NCI-H2029 (cell line): ENCODE data around the gene SMIM28.
A peak's percentile ranks its signal among the peaks of the same experiment; 100 is the strongest.
"Not testable (repeated sequence)": the region's sequence is repeated elsewhere in the genome, so short reads cannot be mapped to it uniquely, and the experiment has no call there.

Source experiments
- DNase-seq: peaks from one replicate; lab custom pipeline; 2025; lab: John Stamatoyannopoulos, UW

The SMIM28 gene

DNA sequence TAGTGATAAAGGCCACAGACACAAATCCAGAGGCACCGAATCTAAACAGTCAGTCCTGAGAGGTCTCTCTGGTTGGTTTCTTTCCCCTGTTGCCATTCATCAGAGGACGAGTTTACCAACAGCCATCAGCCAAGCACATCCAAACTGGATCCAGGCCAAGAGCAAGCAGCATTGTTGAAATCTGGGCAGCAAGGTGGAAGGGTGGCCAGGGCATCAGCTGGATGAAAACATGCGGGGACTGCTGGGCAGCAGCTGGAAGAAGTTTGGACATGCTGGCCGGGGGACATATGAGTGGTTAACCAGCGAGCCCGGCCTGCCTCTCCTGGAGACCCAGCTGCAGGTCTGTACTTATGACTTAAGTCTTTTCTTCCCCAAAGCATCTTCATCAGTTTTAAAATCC, at the start of gene SMIM28:
TSS of gene SMIM28 (plus strand) at position 62 of the 400 bp plus-strand sequence. CDS start at position 230, 168 bp downstream.
- DNase-seq: peak; percentile 10

DNA sequence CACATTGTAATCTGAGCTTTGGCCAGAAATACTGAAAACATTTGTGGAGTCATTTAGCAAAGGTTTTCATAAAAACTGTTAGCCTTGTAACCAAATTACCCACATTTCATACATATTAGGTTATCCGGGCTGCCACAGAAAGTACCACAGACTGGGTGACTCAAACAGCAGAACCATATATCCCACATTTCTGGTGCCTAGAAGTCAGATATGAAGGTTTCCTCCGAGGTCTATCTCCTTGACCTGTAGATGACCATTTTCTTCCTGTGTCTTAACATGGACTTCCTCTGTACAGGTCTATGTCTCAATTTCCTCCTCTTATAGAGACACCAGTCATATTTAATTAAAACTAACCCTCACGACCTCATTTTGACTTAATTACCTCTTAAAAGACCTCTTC, 49.5 kb upstream of the SMIM28 start:
- no peak for DNase-seq

DNA sequence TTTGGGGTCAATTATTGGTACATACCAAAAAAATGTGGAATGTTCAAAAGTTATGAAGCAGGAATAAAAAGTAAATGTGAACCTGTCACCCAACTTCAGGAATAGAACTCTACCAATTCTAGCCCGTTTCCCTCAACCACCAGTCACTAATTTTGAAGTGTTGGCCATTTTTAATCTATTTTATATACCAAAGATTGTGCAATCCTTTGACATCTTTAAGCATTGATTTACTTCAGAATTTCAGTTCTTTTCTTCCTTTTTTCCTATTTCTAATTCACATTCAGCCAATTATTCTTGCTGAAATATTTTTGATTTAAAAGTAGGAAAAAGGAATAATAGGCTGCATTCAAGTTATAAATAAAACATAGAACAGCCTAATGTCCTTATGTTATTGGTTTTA, 46.9 kb upstream of the SMIM28 start:
- no peak for DNase-seq

DNA sequence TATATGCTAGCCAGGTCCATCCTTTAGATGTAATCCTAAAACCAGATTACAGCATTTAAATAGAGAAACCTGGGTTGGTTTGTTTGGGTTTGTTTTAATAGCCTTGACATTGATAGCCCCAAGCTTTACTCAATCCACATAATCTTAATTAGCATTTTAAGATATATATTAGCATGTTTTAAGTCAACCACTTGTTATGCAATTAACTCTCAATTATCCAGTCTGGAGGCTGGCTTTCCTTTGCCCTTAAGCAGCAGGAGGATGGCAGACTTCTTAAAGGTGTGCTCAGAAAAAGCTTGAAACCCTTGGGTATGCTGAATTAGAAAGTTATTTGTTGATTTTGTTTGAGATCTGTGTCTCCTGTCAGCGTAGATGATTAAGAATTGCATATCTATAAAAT, 46.3 kb upstream of the SMIM28 start:
- DNase-seq: no peak

DNA sequence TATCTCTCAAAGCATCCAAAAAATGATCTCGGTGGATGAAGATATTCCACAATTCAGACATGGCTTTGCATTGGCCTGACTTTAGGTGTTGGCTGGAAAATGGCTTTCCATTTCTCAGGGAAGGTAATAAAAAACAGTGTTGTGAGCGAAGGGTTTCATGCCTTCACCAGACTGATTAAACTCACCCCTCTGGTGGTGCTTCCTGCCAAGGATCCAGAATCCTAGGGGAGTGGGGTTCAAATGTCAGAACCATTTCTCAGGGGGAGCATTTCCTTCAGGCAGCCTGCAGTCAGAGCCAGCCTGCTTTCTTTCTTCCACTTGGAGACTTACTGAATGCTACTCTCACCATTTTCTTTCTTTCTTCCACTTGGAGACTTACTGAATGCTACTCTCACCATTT, 45.7 kb upstream of the SMIM28 start:
- DNase-seq: no peak

DNA sequence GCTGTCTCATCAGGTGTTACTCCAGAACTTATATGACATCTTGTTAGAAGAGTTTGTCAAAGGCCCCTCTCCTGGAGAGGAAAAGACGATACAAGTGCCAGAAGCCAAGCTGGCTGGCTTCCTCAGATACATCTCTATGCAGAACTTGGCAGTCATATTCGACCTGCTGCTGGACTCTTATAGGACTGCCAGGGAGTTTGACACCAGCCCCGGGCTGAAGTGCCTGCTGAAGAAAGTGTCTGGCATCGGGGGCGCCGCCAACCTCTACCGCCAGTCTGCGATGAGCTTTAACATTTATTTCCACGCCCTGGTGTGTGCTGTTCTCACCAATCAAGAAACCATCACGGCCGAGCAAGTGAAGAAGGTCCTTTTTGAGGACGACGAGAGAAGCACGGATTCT, 43.7 kb upstream of the SMIM28 start:
- DNase-seq: no peak

DNA sequence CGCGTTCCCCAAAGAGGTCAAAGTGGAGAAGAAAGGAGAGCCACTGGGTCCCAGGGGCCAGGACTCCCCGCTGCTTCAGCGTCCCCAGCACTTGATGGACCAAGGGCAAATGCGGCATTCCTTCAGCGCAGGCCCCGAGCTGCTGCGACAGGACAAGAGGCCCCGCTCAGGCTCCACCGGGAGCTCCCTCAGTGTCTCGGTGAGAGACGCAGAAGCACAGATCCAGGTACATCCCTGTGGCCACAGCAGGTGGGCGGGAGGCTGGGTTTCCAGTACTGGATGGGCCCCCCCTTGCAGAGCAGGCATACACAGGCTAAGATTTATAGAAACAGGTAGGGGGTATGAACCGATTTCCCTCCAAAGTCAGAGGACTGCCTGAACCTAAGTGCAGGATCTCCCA, 42.7 kb upstream of the SMIM28 start:
- no peak for DNase-seq

DNA sequence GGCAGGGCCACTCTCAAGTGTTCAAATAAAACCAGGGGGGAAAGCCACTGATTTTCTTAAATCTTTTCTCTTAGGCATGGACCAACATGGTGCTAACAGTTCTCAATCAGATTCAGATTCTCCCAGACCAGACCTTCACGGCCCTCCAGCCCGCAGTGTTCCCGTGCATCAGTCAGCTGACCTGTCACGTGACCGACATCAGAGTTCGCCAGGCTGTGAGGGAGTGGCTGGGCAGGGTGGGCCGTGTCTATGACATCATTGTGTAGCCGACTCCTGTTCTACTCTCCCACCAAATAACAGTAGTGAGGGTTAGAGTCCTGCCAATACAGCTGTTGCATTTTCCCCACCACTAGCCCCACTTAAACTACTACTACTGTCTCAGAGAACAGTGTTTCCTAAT, 41.5 kb upstream of the SMIM28 start:
- DNase-seq: no peak

DNA sequence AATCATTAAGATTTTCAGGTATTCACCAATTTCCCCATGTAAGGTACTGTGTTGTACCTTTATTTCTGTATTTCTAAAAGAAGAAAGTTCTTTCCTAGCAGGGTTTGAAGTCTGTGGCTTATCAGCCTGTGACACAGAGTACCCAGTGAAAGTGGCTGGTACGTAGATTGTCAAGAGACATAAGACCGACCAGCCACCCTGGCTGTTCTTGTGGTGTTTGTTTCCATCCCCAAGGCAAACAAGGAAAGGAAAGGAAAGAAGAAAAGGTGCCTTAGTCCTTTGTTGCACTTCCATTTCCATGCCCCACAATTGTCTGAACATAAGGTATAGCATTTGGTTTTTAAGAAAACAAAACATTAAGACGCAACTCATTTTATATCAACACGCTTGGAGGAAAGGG, 40.6 kb upstream of the SMIM28 start:
- no peak for DNase-seq

DNA sequence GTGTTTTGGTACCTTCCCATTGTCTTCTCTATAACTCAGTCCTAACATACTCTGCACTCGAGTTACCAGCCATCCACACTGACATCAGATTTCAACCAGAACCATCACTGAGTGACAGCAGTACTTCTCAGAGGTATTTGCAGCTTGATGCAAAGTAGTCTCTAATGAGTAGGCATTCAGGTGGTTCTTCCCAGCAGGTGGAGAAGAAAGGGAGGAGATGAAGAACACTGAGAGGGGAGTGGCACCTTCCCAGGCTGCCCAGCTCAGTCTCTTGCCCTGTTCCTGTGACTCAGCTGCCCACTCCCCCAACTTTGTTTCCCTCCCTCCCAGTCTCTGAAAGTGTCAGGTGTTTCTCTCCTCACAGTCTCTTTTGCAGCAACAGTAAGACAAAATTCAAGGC, 38.7 kb upstream of the SMIM28 start:
- DNase-seq: no peak

DNA sequence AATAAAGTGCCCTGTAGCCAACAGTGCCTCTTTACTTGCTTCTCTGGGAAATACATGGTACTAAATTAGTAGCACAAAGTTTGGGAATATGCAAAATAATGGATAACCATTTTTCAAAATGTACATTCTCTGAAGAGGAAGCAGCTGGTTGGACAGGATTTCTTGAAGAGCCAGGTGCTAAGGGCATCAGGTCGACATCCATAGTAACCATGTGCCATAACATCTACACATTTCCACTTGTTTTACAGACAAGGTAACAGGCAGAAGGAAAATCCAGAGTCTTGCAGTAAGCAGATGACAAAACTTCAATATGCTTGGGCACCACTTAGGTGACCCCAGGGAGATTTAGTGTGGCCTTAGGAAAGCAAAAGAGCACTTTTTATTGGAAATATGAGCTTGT, 36.5 kb upstream of the SMIM28 start:
- no peak for DNase-seq

DNA sequence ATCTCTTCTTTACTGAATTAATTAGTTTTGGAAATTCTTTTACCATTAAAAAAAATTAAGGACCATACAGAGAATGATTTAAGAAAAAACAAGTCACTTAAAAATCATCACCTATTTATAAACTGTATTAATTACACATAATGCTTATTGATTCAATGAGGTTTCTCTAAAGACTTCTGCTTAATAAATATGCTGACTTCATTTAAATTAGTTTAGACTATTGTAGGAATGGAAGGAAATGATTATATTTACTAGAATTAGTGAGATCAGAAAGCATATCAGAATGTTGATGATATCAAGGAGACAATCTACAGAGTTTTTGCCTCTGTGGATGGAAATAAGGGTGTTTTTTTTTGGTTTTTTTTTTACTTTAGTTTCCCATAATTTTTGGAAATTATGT, 34.6 kb upstream of the SMIM28 start:
- DNase-seq: no peak

DNA sequence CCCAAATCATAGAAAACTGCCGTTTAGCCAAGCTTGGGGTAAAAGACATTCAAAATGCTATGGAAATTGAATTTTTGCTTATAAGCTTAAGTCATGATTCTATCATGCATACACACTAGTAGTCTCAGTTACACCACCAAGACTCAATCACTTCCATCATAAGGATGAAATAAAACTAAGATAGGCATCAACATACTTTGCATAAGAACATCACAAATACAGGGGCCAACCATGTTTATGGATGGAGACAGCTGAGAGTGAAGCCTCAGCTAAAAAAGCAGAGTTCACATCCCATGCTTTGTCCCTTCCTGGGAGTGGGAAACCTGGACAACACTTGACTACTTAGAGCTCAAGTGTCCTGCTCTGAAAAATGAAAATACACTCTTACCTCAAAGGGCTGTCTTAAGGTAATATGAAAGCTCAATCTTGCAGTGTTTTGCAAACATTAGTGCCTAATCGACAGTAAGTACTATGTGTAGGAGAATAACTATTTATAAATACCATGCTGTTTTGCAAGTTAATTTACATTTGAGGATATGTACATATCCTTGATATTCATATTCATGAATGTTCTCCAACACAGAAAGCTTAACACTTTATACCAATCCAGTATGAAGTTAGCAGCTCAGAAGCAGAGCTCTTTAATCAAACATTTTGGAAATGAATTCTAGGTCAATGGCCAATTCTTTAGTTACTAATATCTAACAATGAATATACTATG, 32.0 kb upstream of the SMIM28 start:
- DNase-seq: no peak

DNA sequence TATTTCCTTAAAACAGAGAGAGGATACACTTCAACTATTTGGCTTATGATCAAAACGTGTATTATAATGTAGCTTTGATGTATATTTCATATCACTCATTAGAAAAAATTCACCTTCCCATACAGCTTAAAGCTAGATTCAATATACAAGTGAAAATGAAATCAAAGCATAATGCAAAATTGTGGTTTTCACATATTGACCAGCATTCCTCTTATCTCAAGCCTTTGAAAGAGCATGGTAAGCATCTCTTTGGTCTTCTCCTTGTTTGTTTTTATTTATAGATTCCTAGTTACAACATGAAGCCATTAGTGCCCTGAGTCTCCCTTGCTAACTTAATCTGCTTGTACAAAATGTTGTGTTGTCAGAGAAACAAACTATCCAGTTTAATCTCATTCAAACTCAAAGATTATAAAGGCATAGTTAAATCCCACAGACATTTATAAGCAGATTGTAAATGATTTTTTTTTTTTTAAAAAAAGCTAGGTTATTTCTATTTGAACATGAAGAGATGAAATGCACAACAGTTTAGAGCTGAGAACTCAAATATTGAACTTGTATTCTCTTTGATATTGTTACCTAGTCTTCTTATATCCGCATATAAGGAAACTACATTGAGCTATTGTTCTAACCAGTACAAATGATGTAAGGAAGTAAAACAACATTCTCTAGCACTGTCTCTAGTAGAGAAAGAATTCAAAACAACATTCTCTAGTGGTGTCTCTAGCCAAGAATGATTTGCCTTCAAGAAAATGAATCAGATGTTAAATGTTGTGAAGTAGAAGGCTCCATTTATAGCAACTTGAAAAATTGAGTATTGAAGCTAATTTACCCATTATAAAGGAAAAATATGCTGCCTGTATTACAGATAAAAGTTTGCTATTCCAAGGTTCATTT, 31.2 kb upstream of the SMIM28 start:
- DNase-seq: no peak

DNA sequence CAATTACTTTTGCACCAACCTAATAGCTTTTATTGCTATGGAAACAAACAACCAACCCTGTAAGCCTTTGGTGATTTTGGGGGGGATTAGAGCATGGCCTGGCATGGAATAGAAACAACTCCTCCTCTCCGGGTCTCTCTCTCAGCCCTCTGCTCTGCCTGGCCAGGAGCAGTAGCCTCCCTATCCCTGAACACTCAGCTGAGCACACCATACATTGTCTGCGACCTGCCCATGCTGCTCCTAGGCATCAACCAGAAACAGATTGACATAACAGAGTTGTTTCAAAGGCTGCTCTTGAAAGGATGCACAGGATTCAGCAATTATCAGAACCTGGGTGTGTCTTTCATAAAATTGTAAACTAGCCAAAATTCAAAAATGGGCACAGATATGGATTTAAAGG, 29.8 kb upstream of the SMIM28 start:
- no peak for DNase-seq

DNA sequence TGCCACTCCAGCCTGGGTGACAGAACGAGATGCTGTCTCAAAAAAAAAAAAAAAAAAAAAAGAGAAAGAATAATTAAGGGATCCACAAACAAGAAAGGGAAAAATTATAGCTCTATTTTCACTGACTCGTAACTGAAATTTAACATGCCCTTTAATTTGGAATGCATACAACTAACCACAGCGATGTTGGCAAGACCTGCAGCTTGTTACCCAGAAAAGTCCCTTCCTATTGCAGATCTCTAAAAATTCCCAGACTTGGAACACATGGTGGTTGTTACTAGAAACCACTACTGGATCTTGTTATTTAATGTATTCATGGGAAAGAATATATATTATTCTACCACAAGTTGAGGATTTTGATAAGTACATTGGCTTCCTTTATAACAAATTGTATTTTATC, 27.8 kb upstream of the SMIM28 start:
- DNase-seq: no peak

DNA sequence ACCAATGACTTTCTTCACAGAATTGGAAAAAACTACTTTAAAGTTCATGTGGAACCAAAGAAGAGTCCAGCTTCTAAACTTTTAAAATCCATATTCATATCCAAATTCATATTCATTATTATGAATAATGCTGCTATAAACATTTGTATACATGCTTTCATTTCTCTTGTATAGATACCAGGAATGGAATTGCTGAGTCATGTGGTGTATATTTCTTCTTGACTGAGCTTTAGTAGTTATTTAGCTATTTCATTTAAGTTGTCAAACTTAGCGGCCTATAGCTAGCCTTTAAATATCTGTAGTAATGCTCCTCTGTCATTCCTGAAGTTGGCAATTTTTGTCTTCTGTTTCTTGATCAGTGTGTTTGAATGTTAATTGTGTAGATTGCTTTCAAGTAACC, 19.8 kb upstream of the SMIM28 start:
- DNase-seq: no peak

DNA sequence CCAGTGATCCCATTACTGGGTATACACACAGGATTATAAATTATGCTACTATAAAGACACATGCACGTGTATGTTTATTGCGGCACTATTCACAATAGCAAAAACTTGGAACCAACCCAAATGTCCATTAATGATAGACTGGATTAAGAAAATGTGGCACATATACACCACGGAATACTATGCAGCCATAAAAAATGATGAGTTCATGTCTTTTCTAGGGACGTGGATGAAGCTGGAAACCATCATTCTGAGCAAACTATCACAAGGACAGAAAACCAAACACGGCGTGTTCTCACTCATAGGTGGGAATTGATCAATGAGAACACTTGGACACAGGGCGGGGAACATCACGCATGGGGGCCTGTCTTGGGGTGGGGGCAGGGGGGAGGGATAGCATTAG, 9.0 kb upstream of the SMIM28 start:
- DNase-seq: not testable (repeated sequence)

DNA sequence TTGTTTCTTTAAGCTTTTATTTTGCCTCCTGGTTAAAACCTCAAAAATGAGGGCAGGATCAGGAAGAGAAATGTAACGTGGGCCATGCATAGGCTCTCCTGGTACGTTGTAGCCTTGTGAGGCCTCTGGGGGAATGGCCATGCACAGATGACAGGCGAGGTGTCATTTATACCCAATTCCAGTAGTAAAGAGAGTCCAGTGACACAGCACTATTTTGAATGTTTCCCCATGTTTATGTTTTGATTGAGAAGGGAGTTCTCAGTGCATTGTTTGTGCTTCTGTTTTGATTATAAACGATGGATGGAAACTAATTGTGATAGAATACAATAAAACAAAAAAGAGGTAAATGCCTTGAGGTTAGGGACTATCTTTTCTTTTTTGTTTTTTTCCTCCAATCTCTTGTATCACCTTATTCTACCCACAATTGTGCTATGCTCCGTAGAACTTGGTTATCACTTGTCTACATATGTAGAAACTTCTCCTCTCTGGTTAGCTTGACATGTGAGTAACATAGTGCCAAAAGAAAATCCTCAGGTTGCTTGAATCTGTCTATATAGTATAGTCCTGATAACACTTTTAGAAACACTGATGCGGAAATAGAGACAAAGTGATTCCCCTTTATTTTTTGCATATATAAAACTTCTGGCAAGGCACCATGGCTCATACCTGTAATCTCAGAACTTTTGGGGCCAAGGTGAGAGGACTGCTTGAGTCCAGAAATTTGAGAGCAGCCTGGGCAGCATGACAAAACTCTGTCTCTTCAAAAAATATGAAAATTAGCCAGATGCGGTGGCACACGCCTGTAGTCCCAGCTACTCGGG, 6.9 kb upstream of the SMIM28 start:
- DNase-seq: no peak

DNA sequence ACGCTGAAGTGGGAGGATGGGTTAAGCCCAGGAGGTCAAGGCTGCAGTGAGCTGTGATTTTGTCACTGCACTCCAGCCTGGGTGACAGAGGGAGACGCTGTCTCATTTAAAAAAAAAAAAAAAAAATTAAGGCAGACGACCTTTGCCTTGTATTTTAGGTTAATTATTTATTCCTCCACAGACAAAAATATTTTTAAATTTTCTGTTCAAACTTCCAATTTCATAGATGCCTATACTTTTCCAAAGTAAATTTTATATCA, 6.3 kb upstream of the SMIM28 start:
- DNase-seq: no peak

DNA sequence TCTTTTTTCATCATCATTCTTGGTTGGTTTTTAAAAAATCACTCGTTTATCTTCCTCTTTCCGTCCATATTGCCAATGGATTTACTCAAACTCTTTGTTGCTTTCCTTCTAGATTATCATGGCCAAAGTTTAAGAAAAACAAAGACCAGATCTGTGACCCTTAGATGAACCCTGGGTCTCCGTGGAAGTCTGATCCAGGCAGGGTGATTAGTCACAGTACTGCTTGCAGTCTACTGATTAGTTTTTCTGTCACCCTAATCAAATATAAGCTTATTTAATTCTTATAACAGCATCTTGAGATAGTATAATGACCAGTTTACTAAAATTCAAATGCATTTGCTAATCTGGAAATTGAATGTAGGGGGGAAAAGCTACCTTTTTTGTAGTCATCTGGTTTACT, 6.0 kb upstream of the SMIM28 start:
- no peak for DNase-seq

DNA sequence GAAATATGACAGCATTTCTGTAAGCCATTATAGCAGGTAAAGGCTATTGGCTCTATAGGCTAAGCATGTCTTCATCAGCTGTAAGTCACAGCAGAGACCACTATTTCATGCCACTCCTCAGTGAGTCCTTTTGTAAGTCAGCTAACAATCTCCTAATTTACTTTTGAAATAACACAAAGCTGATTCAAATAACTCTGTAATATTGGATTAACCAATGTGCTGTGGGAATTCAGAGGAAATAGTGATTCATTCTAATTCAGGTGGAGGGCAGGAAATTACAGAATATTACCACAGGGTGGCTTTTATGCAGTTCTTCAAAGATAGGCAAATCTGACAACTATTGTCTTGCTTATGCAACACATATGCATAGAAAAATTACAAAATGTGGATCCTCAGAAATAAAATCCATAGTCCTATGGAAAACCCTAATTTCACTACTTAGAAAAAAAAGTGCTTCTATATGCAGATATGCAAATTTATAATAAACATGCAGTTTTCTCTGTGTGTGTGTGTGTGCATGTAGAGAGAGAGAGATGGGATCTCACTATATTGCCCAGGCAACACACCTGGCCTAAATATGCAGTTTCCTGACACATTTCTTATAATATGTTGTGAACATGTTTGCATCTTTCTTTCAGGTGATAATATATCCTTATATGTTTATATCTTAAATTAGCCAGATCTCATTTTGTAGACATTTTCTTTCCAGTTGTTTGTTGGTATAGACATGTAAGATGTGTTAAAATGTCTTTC, 4.8 kb upstream of the SMIM28 start:
- DNase-seq: no peak
